Measurements from ENCODE around the gene FRMD3.

Gene FRMD3

GRCh38 chr9:83271665-83272071, 266.5 kb downstream of the FRMD3 start:
- no peak for DNase-seq

GRCh38 chr9:83270116-83270515, 268.1 kb downstream of the FRMD3 start:
- DNase-seq: no peak

- no peak for DNase-seq
Observed at GRCh38 chr9:83267741-83268140, 270.5 kb downstream of the FRMD3 start.

GRCh38 chr9:83266666-83267496, 271.3 kb downstream of the FRMD3 start:
- peak; percentile 4 for DNase-seq

- no peak for DNase-seq
Observed at GRCh38 chr9:83266331-83266665, 271.9 kb downstream of the FRMD3 start.

- peak; percentile 14 for DNase-seq
Observed at GRCh38 chr9:83264315-83264714, 273.9 kb downstream of the FRMD3 start.

GRCh38 chr9:83259558-83259957, 278.6 kb downstream of the FRMD3 start:
- no peak for DNase-seq

GRCh38 chr9:83257937-83258891, 280.0 kb downstream of the FRMD3 start:
- no peak for DNase-seq

- peak; percentile 3 for DNase-seq
Observed at GRCh38 chr9:83247732-83248131, 290.5 kb downstream of the FRMD3 start.

- no peak for DNase-seq
Observed at GRCh38 chr9:83245979-83246659, 292.1 kb downstream of the FRMD3 start.

- no peak for DNase-seq
Observed at GRCh38 chr9:83242066-83242465, 296.1 kb downstream of the FRMD3 start.

GRCh38 chr9:83240671-83241070, 297.5 kb downstream of the FRMD3 start:
- no peak for DNase-seq

GRCh38 chr9:83239747-83240146, 298.5 kb downstream of the FRMD3 start:
- DNase-seq: peak; percentile 8

GRCh38 chr9:83238871-83239640, 299.1 kb downstream of the FRMD3 start:
- peak; percentile 83 for DNase-seq

GRCh38 chr9:83236029-83236696, 302.0 kb downstream of the FRMD3 start:
- DNase-seq: no peak

- no peak for DNase-seq
Observed at GRCh38 chr9:83235526-83235925, 302.7 kb downstream of the FRMD3 start.

GRCh38 chr9:83234541-83234940, 303.7 kb downstream of the FRMD3 start:
- no peak for DNase-seq

GRCh38 chr9:83233647-83234046, 304.6 kb downstream of the FRMD3 start:
- no peak for DNase-seq

GRCh38 chr9:83231039-83231438, 307.2 kb downstream of the FRMD3 start:
- no peak for DNase-seq

GRCh38 chr9:83220730-83221129, 317.5 kb downstream of the FRMD3 start:
- DNase-seq: peak; percentile 44

GRCh38 chr9:83219924-83220438, 318.2 kb downstream of the FRMD3 start:
- DNase-seq: no peak
